H1 (cell line): Measurements from ENCODE around the gene PTCH1. TPM values are rescaled to one million over a fixed set of nuclear protein-coding genes. Genes with fewer than 3 reads are reported as not detected.

Source experiments
- CTCF ChIA-PET: fragments of 300-600 bp; sonication (Branson Sonifier 250); formaldehyde crosslinking; loops from one replicate; lab custom pipeline; 2021; ENCODE audit not compliant: partially characterized antibody; lab: Charles Lee
- POLR2A ChIA-PET: fragments of 300-600 bp; sonication (Branson Sonifier 250); formaldehyde crosslinking; loops from one replicate; lab custom pipeline; 2021; ENCODE audit warnings: inconsistent platforms; ENCODE audit not compliant: partially characterized antibody; lab: Charles Lee
- DNase-seq, 2 experiments: peaks; one replicate each; pipeline versions ENCODE4 v3.0.0 to v3.0.0-alpha.2; 2010 to 2022; ENCODE audit warnings: low spot score in 2 of 2, low read depth in 1 of 2, mixed read lengths in 1 of 2
- FAIRE-seq: peaks from 2 replicates; lab custom pipeline; 2011; peaks lifted over from hg19 to GRCh38; lab: Jason Lieb, UNC
- H2AFZ ChIP-seq: 2 replicates; pipeline ENCODE4 v1.8.1; 2012; ENCODE audit warnings: low read length, inconsistent platforms
- H2AK5ac ChIP-seq: 2 replicates; pipeline ENCODE4 v1.6.1; 2013; ENCODE audit warnings: low read depth, low read length
- H2BK120ac ChIP-seq: replicated peaks from 2 replicates; pipeline ENCODE3; 2013; ENCODE audit warnings: low read depth, low read length, inconsistent platforms
- H2BK12ac ChIP-seq: 2 replicates; pipeline ENCODE4 v1.6.1; 2013; ENCODE audit warnings: low read depth, low read length
- H2BK15ac ChIP-seq: 2 replicates; pipeline ENCODE4 v1.6.1; 2013; ENCODE audit warnings: low read length
- H2BK20ac ChIP-seq: 2 replicates; pipeline ENCODE4 v1.6.1; 2013; ENCODE audit warnings: low read length
- H2BK5ac ChIP-seq: 2 replicates; pipeline ENCODE4 v1.6.1; 2013; ENCODE audit warnings: low read depth, low read length
- H3K14ac ChIP-seq: 2 replicates; pipeline ENCODE4 v1.6.1; 2013; ENCODE audit warnings: inconsistent platforms; ENCODE audit not compliant: insufficient read length
- H3K18ac ChIP-seq: 2 replicates; pipeline ENCODE4 v1.6.1; 2013; ENCODE audit warnings: low read length; ENCODE audit errors: extremely low read depth
- H3K23ac ChIP-seq: 2 replicates; pipeline ENCODE4 v1.6.1; 2013; ENCODE audit warnings: inconsistent platforms; ENCODE audit not compliant: insufficient read length
- H3K23me2 ChIP-seq: 2 replicates; pipeline ENCODE4 v1.6.1; 2013; ENCODE audit warnings: low read depth, low read length
- H3K27ac ChIP-seq: 2 replicates; pipeline ENCODE4 v1.6.1; 2011; ENCODE audit warnings: low read depth, low read length, inconsistent platforms
- H3K27me3 ChIP-seq, 4 experiments: replicated peaks in 1 of 4; 1 replicate in 1 of 4; 2 replicates in 3 of 4; pipeline versions ENCODE4 v1.6.1 to v1.8.1; 2011 to 2013; ENCODE audit warnings: low read length in 3 of 4, mild to moderate bottlenecking in 3 of 4, inconsistent platforms in 2 of 4, mixed read lengths in 2 of 4, moderate library complexity in 1 of 4; ENCODE audit not compliant: control insufficient read depth in 3 of 4, insufficient read depth in 3 of 4; ENCODE audit errors: extremely low read depth in 1 of 4
- H3K36me3 ChIP-seq, 4 experiments: 2 replicates each; pipeline versions ENCODE4 v1.6.1 to v1.8.1; 2011 to 2013; ENCODE audit warnings: mild to moderate bottlenecking in 4 of 4, low read length in 3 of 4, moderate library complexity in 2 of 4, control low read depth in 1 of 4, inconsistent platforms in 1 of 4; ENCODE audit not compliant: insufficient read depth in 4 of 4, control insufficient read depth in 2 of 4
- H3K4ac ChIP-seq: replicated peaks from 2 replicates; pipeline ENCODE3; 2013; ENCODE audit warnings: low read length, low read depth, mixed read lengths, inconsistent platforms; ENCODE audit not compliant: insufficient read length
- H3K4me1 ChIP-seq, 4 experiments: replicated peaks in 1 of 4; 1 replicate in 1 of 4; 2 replicates in 3 of 4; pipeline versions ENCODE4 v1.6.1 to v1.8.1; 2011 to 2013; ENCODE audit warnings: low read length in 3 of 4, inconsistent platforms in 2 of 4, mixed read lengths in 1 of 4; ENCODE audit not compliant: insufficient read depth in 4 of 4, control insufficient read depth in 3 of 4
- H3K4me2 ChIP-seq, 2 experiments: 2 replicates each; pipeline versions ENCODE4 v1.6.1 to v1.8.1; 2011 to 2013; ENCODE audit warnings: low read depth in 2 of 2, low read length in 2 of 2, control low read depth in 1 of 2, inconsistent platforms in 1 of 2, mild to moderate bottlenecking in 1 of 2; ENCODE audit not compliant: insufficient read depth in 1 of 2
- H3K4me3 ChIP-seq, 4 experiments: fragments of 200-600, 300-600 bp in 1 of 4; sonication (generic), shearing (Covaris generic), sonication (Bioruptor Twin) in 1 of 4; 2 replicates each; pipeline versions ENCODE4 v1.5.1 to v1.8.1; 2011 to 2016; ENCODE audit warnings: low read length in 4 of 4, low read depth in 3 of 4, control low read depth in 2 of 4, inconsistent platforms in 2 of 4, mild to moderate bottlenecking in 2 of 4, mixed read lengths in 1 of 4, moderate library complexity in 1 of 4; ENCODE audit not compliant: insufficient read depth in 2 of 4; ENCODE audit errors: extremely low read depth in 1 of 4
- H3K56ac ChIP-seq: replicated peaks from 2 replicates; pipeline ENCODE3; 2013; ENCODE audit warnings: low read depth, mild to moderate bottlenecking, mixed read lengths, low read length, inconsistent platforms; ENCODE audit not compliant: insufficient read length
- H3K79me1 ChIP-seq: 2 replicates; pipeline ENCODE4 v1.6.1; 2013; ENCODE audit warnings: low read depth, low read length, control low read depth
- H3K79me2 ChIP-seq, 2 experiments: 2 replicates each; pipeline versions ENCODE4 v1.6.1 to v1.8.1; 2012 to 2013; ENCODE audit warnings: low read length in 2 of 2, mild to moderate bottlenecking in 2 of 2, inconsistent platforms in 1 of 2; ENCODE audit not compliant: insufficient read depth in 2 of 2, control insufficient read depth in 1 of 2
- H3K9ac ChIP-seq, 4 experiments: replicated peaks in 1 of 4; 1 replicate in 1 of 4; 2 replicates in 3 of 4; pipeline versions ENCODE4 v1.6.1 to v1.8.1; 2011 to 2013; ENCODE audit warnings: low read depth in 3 of 4, low read length in 3 of 4, control low read depth in 2 of 4, mild to moderate bottlenecking in 2 of 4, moderate library complexity in 2 of 4, inconsistent platforms in 1 of 4; ENCODE audit errors: extremely low read depth in 1 of 4
- H3K9me3 ChIP-seq, 2 experiments: 2 replicates each; pipeline versions ENCODE4 v1.6.1 to v1.8.1; 2012 to 2013; ENCODE audit warnings: mild to moderate bottlenecking in 2 of 2, moderate library complexity in 2 of 2, control low read depth in 1 of 2, inconsistent platforms in 1 of 2, low read depth in 1 of 2, low read length in 1 of 2, mixed read lengths in 1 of 2; ENCODE audit not compliant: insufficient read depth in 2 of 2
- H4K20me1 ChIP-seq, 2 experiments: replicated peaks in 1 of 2; 2 replicates each; pipeline versions ENCODE3 to v1.8.1; 2011 to 2013; ENCODE audit warnings: inconsistent platforms in 2 of 2, low read length in 2 of 2, mild to moderate bottlenecking in 1 of 2; ENCODE audit not compliant: insufficient read depth in 2 of 2, control insufficient read depth in 1 of 2
- H4K5ac ChIP-seq: 2 replicates; pipeline ENCODE4 v1.6.1; 2013; ENCODE audit warnings: low read length, low read depth, mixed read lengths, inconsistent platforms; ENCODE audit not compliant: insufficient read length
- H4K8ac ChIP-seq: 2 replicates; pipeline ENCODE4 v1.8.0; 2013; ENCODE audit warnings: mild to moderate bottlenecking, moderate library complexity, low read length, inconsistent platforms; ENCODE audit not compliant: insufficient read depth; ENCODE audit errors: extremely low read depth
- H4K91ac ChIP-seq: replicated peaks from 2 replicates; pipeline ENCODE3; 2013; ENCODE audit warnings: low read length, mixed read lengths, inconsistent platforms; ENCODE audit not compliant: insufficient read length
- HDAC6 ChIP-seq: IDR thresholded peaks from one replicate; pipeline ENCODE4 v1.7.1; 2012; ENCODE audit warnings: low read depth, mild to moderate bottlenecking, inconsistent platforms, low read length, moderate library complexity
- SIRT6 ChIP-seq: IDR thresholded peaks from one replicate; pipeline ENCODE4 v1.7.1; 2012; ENCODE audit warnings: low read length, inconsistent platforms
- WGBS, 2 experiments: shearing (Covaris generic) in 1 of 2; methylation state at CpG; one replicate each; pipeline versions ENCODE4 v1.1.6 to v1.1.7; 2013 to 2015; ENCODE audit warnings: low lambda C conversion rate in 2 of 2, mixed read lengths in 2 of 2, inconsistent platforms in 1 of 2, low coverage in 1 of 2, missing lambda C conversion rate in 1 of 2; ENCODE audit not compliant: insufficient replicate concordance in 2 of 2, insufficient coverage in 1 of 2, insufficient read length in 1 of 2; ENCODE audit errors: extremely low coverage in 1 of 2, missing lambda C conversion rate in 1 of 2; 5-methylcytosine and 5-hydroxymethylcytosine counted together
- polyA plus RNA-seq, 7 experiments: library from polyadenylated mRNA; depleted of rRNA in 3 of 7; stranded (reverse) in 5 of 7; unstranded in 2 of 7; fragments of >200 nt in 5 of 7; fragments of 200-250 nt in 2 of 7; gene quantifications; 1 replicate in 5 of 7; 2 replicates in 1 of 7; 4 replicates in 1 of 7; pipeline versions ENCODE4 v1.2.1 to v1.2.3, GENCODE V29; 2011 to 2013; ENCODE audit warnings: missing spikeins in 2 of 7, mixed read lengths in 2 of 7
- total RNA-seq: library from RNA; stranded (reverse); fragmentation: NEBNext Ultra II Directional; extraction: Animal tissue kit (Norgen Biotek cat#: 25700); gene quantifications from 2 replicates; pipeline ENCODE4 v1.2.1, GENCODE V29; 2021

PTCH1 gene
- total and polyA plus RNA-seq, 2 of the 8 experiments (the other 6 are each of a cell fraction or from before 2014, with no cell fraction given): 6.4 to 34.1 TPM

DNA sequence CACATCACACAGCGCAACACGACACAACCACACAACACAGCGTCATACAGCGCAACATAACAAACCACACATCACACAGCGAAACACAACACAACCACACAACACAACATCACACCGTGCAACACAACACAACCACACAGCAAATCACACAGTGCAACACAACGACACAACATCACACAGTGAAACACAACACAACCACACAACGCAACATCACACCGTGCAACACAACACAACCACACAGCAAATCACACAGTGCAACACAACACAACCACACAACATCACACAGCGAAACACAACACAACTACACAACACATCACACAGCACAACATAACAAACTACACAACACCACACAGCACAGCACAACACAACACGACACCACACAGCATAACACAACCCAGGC, 40.4 kb upstream of the PTCH1 start:
- peak; percentile 95 for FAIRE-seq
- Histone ChIP-seq H2BK120ac (no peak overlapping the region), H3K23me2 (peaks cover 8% of the 10 kb centered on the region), H3K23ac (no peak overlapping the region), H4K5ac (no peak overlapping the region), H2AFZ (no peak overlapping the region), H3K9ac (peak overlapping the region in 1 of 4 experiments; percentile 42; a peak in 2 of 7 replicates), H3K27ac (no peak overlapping the region), H3K79me2 (0 out of 4 replicates have a peak, but pooled peaks cover 0 to 3% of the 10 kb centered on the region in 2 experiments), H2BK15ac (peak overlapping the region; percentile 98), H3K4me2 (no peak overlapping the region), H2BK5ac (peak overlapping the region; percentile 84), H3K14ac (no peak overlapping the region), H3K4me3 (no peak overlapping the region), H4K20me1 (peaks cover 0 to 6% of the 10 kb centered on the region in 2 experiments), H2BK12ac (peak overlapping the region; percentile 99), H3K4me1 (peaks cover 0 to 19% (median 7%) of the 10 kb centered on the region in 4 experiments; a peak in 6 of 7 replicates), H3K36me3 (no peaks in the 10 kb centered on the region; a peak in 1 of 8 replicates), H3K4ac (peak overlapping the region; percentile 89), H3K56ac (no peak overlapping the region), H4K91ac (peak overlapping the region; percentile 36), H3K9me3 (0 out of 4 replicates have a peak, but pooled peaks cover 0 to 4% of the 10 kb centered on the region in 2 experiments), H2BK20ac (no peak overlapping the region), H3K79me1 (peaks cover 4% of the 10 kb centered on the region), H3K18ac (peak overlapping the region; percentile 48; the same call in 1 of the 2 replicates), H4K8ac (no peak overlapping the region), H3K27me3 (peaks cover 25 to 60% (median 40%) of the 10 kb centered on the region in 4 experiments), H2AK5ac (peak overlapping the region; percentile 100)
- CTCF ChIA-PET: interaction anchor here (1.6 kb wide), 1 partner anchor 254 kb away, joined by 3 read pairs; no protein-coding TSS in a partner anchor
- POLR2A ChIA-PET: no interaction called here
- whole genome bisulfite sequencing, 2 experiments: 96% methylated on average over 11 of the region's 11 CpGs; no CpG with 5 or more reads in 1 of the 2 experiments
- DNase-seq: no peak
- TF ChIP-seq HDAC6: peak; percentile 62
- TF ChIP-seq SIRT6: no peak
